Activated B cell treated with CpG ODN at 0.5 μM for 24 hours (primary cell): Measurements from ENCODE around the gene EIF2B1. TPM values are rescaled to one million over a fixed set of nuclear protein-coding genes. Genes with fewer than 3 reads are reported as not detected.

Experiments used
- ATAC-seq: fragments of 200-7000 bp; cut with Tn5 transposase; one replicate; pipeline ENCODE4 v1.10.0; 2021; ENCODE audit warnings: low read depth, mild to moderate bottlenecking, moderate library complexity
- CTCF ChIA-PET: fragments of 350-600 bp; sonication (Branson Sonifier 250); formaldehyde crosslinking; loops from one replicate; lab custom pipeline; 2021; ENCODE audit warnings: antibody characterized with exemption; lab: Charles Lee
- POLR2A ChIA-PET: fragments of 350-600 bp; sonication (Branson Sonifier 250); formaldehyde crosslinking; loops from one replicate; lab custom pipeline; 2021; ENCODE audit warnings: antibody characterized with exemption; lab: Charles Lee
- DNase-seq: peaks from one replicate; pipeline ENCODE4 v3.0.0; 2022
- H3K27ac Mint-ChIP-seq: one replicate; pipeline ENCODE4 v1.8.0; 2020; ENCODE audit warnings: mixed read lengths
- H3K27me3 Mint-ChIP-seq: one replicate; pipeline ENCODE4 v1.8.0; 2021; ENCODE audit warnings: mixed read lengths
- H3K36me3 Mint-ChIP-seq: one replicate; pipeline ENCODE4 v1.8.0; 2021; ENCODE audit warnings: low read depth, mixed read lengths
- H3K4me1 Mint-ChIP-seq: one replicate; pipeline ENCODE4 v1.8.0; 2021; ENCODE audit warnings: mixed read lengths
- H3K4me3 Mint-ChIP-seq: one replicate; pipeline ENCODE4 v1.8.0; 2020; ENCODE audit warnings: mild to moderate bottlenecking, mixed read lengths
- H3K9me3 Mint-ChIP-seq: one replicate; pipeline ENCODE4 v1.8.0; 2020; ENCODE audit warnings: mixed read lengths
- CTCF ChIP-seq: fragments of 200-600 bp; IDR thresholded peaks from one replicate; pipeline ENCODE4 v1.8.0; 2022; ENCODE audit warnings: antibody characterized with exemption, mild to moderate bottlenecking
- intact Hi-C: fragments of 100-400 bp; cut with micrococcal nuclease; formaldehyde crosslinking; loops from one replicate; pipeline ENCODE4 v1.15.1; 2024
- total RNA-seq: library from RNA; stranded (reverse); gene quantifications from 2 replicates; pipeline ENCODE4 v1.2.3, GENCODE V29; 2022

EIF2B1 gene
- total RNA-seq, 1 donor from 2014 or later = 67.3 TPM

- POLR2A ChIA-PET = interaction anchor here (0.7 kb wide), 1 partner anchor 9 kb away, joined by 4 read pairs; no protein-coding TSS in a partner anchor
- CTCF ChIA-PET = no interaction called here
- DNase-seq (no peak), ATAC-seq (no peak)
- TF ChIP-seq CTCF = no peak
- Mint-ChIP-seq H3K27ac (no peak overlapping the region), H3K4me1 (no peaks in the 10 kb centered on the region), H3K36me3 (peaks cover 54% of the 10 kb centered on the region), H3K27me3 (no peaks in the 10 kb centered on the region), H3K4me3 (no peak overlapping the region), H3K9me3 (no peaks in the 10 kb centered on the region)
- intact Hi-C loops = no loop called here
These were observed 12.4 kb upstream of the EIF2B1 start for GRCh38 chr12:123645878-123646277.

- intact Hi-C loops = no loop called here
- peaks cover 53% of the 10 kb centered on the region for H3K36me3 Mint-ChIP-seq
- ATAC-seq (no peak), DNase-seq (no peak)
- H3K9me3 Mint-ChIP-seq = no peaks in the 10 kb centered on the region
- no peak overlapping the region for H3K4me3 Mint-ChIP-seq
- TF ChIP-seq CTCF = no peak
- POLR2A ChIA-PET = no interaction called here
- H3K4me1 Mint-ChIP-seq = no peaks in the 10 kb centered on the region
- H3K27me3 Mint-ChIP-seq = no peaks in the 10 kb centered on the region
- CTCF ChIA-PET = no interaction called here
- H3K27ac Mint-ChIP-seq = no peak overlapping the region
These were observed 11.9 kb upstream of the EIF2B1 start for GRCh38 chr12:123645380-123645779.

- ATAC-seq (no peak), DNase-seq (no peak)
- Mint-ChIP-seq H3K4me1 (no peaks in the 10 kb centered on the region), H3K9me3 (no peaks in the 10 kb centered on the region), H3K27ac (no peak overlapping the region), H3K27me3 (no peaks in the 10 kb centered on the region), H3K4me3 (no peak overlapping the region), H3K36me3 (peaks cover 50% of the 10 kb centered on the region)
- ChIA-PET CTCF (no interaction called here), POLR2A (no interaction called here)
- intact Hi-C loops = no loop called here
- no peak for TF ChIP-seq CTCF
These were observed 10.4 kb upstream of the EIF2B1 start for GRCh38 chr12:123643911-123644310.

- intact Hi-C loops = loop anchor here (5.0 to 10.0 kb wide), 2 partner anchors 351 to 1138 kb away; no protein-coding TSS in a partner anchor
- ChIA-PET POLR2A (interaction anchor here (1.0 to 1.5 kb wide), 5 partner anchors 17 to 80 kb away, joined by 3 to 6 read pairs (median 3); partner anchors contain the start of genes ATP6V0A2, DDX55 and TCTN2), CTCF (interaction anchor here (0.8 kb wide), 1 partner anchor 128 kb away, joined by 3 read pairs; the partner anchor contains the start of gene DNAH10)
- H3K27me3 Mint-ChIP-seq = no peaks in the 10 kb centered on the region
- H3K27ac Mint-ChIP-seq = peak overlapping the region; percentile 93
- H3K4me3 Mint-ChIP-seq = peak overlapping the region; percentile 96
- H3K36me3 Mint-ChIP-seq = peaks cover 28% of the 10 kb centered on the region
- no peak for TF ChIP-seq CTCF
- no peak for DNase-seq
- no peak for ATAC-seq
- H3K4me1 Mint-ChIP-seq = peaks cover 24% of the 10 kb centered on the region
- H3K9me3 Mint-ChIP-seq = no peaks in the 10 kb centered on the region
These were observed 666 bp upstream of the EIF2B1 start for GRCh38 chr12:123634142-123634561.

- H3K36me3 Mint-ChIP-seq = peaks cover 79% of the 10 kb centered on the region
- no peak overlapping the region for H3K4me3 Mint-ChIP-seq
- no peaks in the 10 kb centered on the region for H3K9me3 Mint-ChIP-seq
- no peak for TF ChIP-seq CTCF
- DNase-seq (no peak), ATAC-seq (no peak)
- no peaks in the 10 kb centered on the region for H3K27me3 Mint-ChIP-seq
- CTCF ChIA-PET = no interaction called here
- intact Hi-C loops = no loop called here
- H3K4me1 Mint-ChIP-seq = no peaks in the 10 kb centered on the region
- POLR2A ChIA-PET = interaction anchor here (0.6 kb wide), 1 partner anchor 437 kb away, joined by 5 read pairs; no protein-coding TSS in a partner anchor
- H3K27ac Mint-ChIP-seq = no peak overlapping the region
These were observed 11.6 kb downstream of the EIF2B1 start for GRCh38 chr12:123621619-123622530.
